OCI-M1 (cell line): ENCODE measurements around the gene IGHMBP2.

ENCODE experiments used
- DNase-seq: peaks from one replicate; lab custom pipeline; 2025; lab: John Stamatoyannopoulos, UW

IGHMBP2 gene

GRCh38 chr11:68890490-68891231 lies 13.0 kb upstream of the IGHMBP2 start:
- no peak for DNase-seq

GRCh38 chr11:68891351-68891948 lies 12.2 kb upstream of the IGHMBP2 start:
- no peak for DNase-seq

GRCh38 chr11:68892576-68892975 lies 11.1 kb upstream of the IGHMBP2 start:
- no peak for DNase-seq

- DNase-seq = no peak
These were observed 10.4 kb upstream of the IGHMBP2 start for GRCh38 chr11:68893282-68893681.

GRCh38 chr11:68896171-68896959 lies 7.3 kb upstream of the IGHMBP2 start:
- DNase-seq = no peak

GRCh38 chr11:68897441-68897840 lies 6.2 kb upstream of the IGHMBP2 start:
- DNase-seq = no peak

- DNase-seq = no peak
These were observed 2.8 kb upstream of the IGHMBP2 start for GRCh38 chr11:68900835-68901381.

- peak; percentile 90 for DNase-seq
These were observed 657 bp downstream of the IGHMBP2 start for GRCh38 chr11:68904248-68904847.

- no peak for DNase-seq
These were observed 2.0 kb downstream of the IGHMBP2 start for GRCh38 chr11:68905421-68906360.

GRCh38 chr11:68908273-68908672 lies 4.6 kb downstream of the IGHMBP2 start:
- DNase-seq = no peak

- no peak for DNase-seq
These were observed 7.3 kb downstream of the IGHMBP2 start for GRCh38 chr11:68910965-68911364.

GRCh38 chr11:68911731-68912130 lies 8.0 kb downstream of the IGHMBP2 start:
- DNase-seq = no peak

- no peak for DNase-seq
These were observed 8.6 kb downstream of the IGHMBP2 start for GRCh38 chr11:68912254-68912653.

GRCh38 chr11:68913188-68913587 lies 9.5 kb downstream of the IGHMBP2 start:
- no peak for DNase-seq

GRCh38 chr11:68914761-68915160 lies 11.1 kb downstream of the IGHMBP2 start:
- DNase-seq = no peak

- no peak for DNase-seq
These were observed 12.7 kb downstream of the IGHMBP2 start for GRCh38 chr11:68916439-68916838.

GRCh38 chr11:68923614-68924013 lies 19.9 kb downstream of the IGHMBP2 start:
- DNase-seq = no peak

GRCh38 chr11:68924073-68924925 lies 20.6 kb downstream of the IGHMBP2 start:
- DNase-seq = peak; percentile 43

GRCh38 chr11:68925611-68926010 lies 21.9 kb downstream of the IGHMBP2 start:
- DNase-seq = peak; percentile 78
